ENCODE measurements around the gene INS.

The INS gene

DNA sequence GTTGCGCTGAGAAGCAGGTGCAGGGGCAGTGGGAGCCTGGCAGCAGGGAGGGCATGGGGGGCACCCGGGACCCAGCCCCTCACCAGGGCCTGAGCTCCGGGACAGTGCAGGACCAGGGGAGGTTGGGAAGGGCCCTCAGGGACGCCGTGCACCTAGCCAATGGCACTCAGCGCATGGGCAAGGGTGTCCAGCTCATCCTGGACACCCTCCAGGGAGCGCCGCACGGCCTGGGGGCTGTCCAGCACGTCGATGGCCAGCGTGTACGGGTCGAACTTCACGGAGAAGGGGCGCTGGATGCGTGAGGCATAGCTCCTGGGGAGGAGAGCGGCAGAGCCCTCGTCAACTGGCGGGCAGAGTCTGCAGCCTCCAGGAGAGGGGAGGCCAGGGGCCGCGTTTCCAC, 3.1 kb upstream of the INS start:
- DNase-seq = no peak

DNA sequence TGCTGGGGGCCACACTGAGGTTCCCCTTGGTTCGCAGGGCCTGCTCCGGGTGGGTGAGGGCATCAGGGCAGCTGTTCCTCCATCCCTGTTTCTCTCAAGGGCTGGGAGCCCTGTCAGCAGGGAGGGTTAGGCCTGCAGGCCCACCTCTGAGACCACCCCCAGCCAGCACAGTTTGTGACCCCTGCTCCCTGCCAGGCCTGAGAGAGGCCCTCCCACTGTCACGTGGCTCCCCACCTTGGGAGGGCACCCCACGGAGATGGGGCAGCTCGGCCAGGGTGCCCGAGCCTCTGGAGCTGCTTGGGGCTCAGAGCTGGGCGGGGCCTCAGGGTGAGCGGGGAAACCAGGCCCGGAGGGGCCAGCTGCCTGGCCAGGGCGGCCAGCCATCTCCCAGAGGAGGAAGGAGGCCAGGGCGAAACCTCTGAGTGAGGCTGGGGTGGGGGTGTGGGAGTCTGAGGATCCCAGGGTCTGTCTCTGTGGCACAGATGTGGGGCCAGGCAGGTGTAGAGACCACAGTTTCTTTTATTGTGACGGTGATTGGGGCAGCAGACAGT, 2.5 kb upstream of the INS start:
- DNase-seq = no peak

DNA sequence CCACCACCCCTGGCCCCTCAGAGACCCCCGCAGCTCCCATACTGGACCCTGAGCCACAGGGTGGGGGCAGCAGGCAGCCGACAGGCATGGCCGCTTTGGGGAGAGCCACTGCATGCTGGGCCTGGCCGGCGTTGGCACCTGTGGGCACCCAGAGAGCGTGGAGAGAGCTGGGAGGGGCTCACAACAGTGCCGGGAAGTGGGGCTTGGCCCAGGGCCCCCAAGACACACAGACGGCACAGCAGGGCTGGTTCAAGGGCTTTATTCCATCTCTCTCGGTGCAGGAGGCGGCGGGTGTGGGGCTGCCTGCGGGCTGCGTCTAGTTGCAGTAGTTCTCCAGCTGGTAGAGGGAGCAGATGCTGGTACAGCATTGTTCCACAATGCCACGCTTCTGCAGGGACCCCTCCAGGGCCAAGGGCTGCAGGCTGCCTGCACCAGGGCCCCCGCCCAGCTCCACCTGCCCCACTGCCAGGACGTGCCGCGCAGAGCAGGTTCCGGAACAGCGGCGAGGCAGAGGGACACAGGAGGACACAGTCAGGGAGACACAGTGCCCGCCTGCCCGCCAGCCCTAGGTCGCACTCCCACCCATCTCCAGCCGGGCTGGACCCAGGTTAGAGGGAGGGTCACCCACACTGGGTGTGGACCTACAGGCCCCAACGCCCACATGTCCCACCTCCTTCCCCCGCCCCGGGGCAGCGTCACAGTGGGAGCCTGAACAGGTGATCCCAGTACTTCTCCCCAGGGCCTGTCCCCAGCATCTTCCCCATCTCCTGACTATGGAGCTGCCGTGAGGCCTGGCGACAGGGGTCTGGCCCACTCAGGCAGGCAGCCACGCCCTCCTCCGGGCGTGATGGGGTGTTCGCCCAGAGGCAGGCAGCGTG, 1.2 kb downstream of the INS start:
- DNase-seq = no peak

GRCh38 chr11:2158966-2159365, 2.0 kb downstream of the INS start:
- no peak for DNase-seq

DNA sequence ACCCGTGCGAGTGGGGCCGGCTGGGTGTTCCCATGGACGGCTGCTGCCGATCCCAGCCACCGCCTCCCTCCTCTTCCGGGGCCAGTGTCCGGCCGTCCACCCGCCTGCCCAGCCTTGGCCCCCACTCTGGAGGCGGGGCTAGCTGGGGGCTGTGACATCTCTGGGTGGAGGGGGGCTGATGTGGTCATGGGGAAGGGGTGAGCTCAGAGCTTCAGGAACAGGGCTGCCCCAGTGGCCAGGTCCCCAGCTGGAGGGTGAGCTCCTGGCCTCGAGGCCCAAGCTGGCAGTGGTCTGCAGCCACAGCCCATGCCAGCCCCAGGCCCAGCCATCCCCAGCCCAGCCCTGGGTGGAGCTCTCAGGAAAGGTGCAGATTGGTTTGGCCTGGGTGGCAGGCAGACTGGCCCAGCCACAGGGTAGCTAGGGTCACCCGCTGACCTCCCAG, 2.7 kb downstream of the INS start:
- DNase-seq = no peak

DNA sequence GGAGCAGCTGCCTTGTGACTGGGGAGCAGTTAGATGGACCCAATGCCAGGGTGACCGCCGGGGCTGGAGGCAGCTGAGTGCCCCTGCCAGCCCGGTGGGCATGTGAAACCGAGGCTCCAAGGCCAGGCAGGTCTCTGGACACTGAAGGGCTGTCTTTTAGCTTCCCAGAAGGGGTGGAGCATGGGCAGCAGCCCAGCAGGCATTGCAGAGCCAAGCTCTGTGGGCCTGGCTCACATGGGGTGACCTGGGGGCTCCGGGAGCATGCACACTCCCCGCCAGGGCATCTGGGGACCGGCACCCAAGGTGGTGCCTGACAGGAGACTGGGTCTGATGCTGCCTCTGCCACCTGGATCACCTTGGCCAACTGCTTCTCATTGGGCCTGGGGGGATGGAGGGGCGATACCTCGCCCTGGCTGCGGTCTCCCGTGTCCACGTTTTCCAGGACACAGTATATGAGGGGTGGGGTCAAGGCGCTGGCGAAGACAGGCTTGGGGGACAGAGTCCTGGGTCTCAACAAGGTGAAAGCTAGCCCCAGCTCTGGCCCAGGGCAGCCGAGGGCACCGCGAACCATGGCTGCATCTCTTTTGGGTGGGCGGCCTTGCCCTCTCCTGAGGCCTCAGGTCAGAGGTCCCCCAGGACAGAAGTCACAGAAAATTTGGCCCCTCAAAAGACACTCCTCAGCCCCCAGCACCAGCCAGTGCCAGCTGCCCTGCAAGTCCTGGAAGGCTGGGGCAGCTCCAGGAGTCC, 3.5 kb downstream of the INS start:
- DNase-seq = no peak

DNA sequence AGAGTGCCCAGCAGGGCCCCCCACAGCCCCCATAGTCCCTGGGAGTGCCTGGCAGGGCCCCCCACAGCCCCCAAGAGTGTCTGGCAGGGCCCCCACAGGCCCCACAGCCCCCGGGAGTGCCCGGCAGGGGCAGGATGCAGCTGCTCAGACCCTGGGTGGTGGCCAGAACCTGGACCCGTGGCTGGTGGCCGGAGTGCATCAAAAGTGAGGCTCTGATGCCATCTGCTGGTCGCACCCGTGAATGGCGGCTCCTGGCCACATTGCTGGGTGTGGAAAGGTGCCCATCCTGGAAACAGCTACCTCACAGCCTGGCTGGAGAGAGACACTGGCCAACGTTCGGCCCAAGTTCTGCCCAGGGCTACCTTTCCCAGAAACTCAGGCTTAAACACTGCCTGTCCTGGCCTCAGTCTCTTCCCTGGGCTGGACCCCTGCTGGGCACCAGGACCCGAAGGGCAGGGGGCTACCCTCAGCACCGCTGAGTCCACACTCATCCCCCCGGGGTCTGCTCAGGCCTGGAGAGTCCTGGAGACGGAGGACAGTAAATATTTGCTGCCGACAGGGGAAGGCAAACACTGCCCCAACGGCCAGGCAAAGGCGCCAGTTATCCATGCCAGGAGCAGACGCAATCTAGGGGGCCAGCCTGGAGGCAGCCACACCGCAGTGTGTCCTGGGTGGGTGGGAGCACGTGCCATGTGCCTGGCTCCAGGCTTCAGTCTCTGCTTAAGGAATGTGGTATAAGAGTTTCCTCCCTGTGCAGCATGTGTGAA, 4.4 kb downstream of the INS start:
- DNase-seq = peak; percentile 72

DNA sequence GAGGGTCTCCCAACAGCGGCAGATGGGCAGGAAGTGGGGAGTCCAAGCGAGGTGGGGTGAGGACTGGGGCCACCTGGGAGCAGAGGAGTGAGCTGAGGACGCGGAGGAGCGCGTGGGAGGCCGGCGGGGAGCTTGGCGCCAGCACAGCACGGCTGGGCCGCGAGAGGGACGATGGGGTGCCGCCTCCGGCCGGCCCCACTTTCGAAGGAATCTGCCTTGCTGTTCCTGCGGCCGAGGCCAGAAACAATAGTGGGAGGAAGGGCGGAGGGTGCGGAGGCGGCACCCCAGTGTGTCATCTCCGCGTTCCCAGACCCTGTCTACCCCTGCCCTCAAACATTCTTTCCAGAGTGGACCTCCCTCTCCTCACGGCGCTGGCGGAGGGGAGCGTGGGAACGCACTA, 5.5 kb downstream of the INS start:
- no peak for DNase-seq

DNA sequence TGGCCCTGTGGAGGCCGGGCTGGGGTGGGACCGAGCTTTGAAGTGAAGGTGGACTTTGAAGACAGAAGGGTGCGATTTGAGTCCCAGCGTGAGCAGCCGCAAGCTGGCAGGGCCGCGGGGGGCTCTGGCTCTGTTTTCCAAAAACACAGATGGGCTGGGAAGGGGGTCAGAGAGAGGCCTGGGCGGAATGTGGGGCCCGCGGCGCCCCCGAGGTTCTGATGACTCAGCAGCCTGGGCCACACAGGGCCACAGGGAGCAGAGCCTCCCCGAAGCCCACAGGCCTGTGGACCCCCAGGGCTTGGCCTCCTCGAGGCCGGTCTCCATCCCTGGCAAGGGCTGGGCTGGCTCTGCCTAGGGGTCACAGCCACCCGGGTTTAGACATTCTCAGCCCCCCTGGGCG, 6.1 kb downstream of the INS start:
- no peak for DNase-seq

GRCh38 chr11:2154195-2154585, 6.8 kb downstream of the INS start:
- DNase-seq = no peak

DNA sequence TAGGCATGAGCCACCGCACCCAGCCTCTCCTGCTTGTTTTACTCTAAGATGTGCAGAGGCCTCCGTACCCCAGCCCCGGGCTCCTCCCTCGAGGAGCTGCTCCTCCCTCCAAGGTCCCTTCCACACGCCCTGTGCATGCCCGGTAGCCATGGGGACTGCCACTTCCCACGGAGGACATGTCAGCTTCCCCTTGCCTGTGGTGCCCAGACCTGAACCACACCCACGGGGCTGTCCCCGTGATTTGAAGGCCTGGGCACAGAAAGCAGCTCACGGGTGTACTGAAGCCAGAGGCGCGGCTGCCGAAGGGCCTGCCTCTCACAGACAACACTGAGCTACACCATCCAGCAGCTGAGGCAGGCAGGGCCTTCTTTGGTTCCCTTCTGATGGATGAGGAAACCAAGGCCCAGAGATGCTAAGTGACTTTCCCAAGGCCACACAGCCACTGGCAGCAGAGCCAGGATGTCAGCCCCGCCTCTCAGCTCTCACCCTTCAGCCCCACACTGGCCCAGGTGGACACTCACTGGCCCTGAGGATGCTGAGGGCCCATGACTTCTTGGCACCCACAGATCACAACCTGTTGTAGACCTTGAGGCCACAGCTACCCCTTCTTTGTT, 7.3 kb downstream of the INS start:
- no peak for DNase-seq

- peak; percentile 85 for DNase-seq
Observed at GRCh38 chr11:2151500-2152257, 9.3 kb downstream of the INS start.

DNA sequence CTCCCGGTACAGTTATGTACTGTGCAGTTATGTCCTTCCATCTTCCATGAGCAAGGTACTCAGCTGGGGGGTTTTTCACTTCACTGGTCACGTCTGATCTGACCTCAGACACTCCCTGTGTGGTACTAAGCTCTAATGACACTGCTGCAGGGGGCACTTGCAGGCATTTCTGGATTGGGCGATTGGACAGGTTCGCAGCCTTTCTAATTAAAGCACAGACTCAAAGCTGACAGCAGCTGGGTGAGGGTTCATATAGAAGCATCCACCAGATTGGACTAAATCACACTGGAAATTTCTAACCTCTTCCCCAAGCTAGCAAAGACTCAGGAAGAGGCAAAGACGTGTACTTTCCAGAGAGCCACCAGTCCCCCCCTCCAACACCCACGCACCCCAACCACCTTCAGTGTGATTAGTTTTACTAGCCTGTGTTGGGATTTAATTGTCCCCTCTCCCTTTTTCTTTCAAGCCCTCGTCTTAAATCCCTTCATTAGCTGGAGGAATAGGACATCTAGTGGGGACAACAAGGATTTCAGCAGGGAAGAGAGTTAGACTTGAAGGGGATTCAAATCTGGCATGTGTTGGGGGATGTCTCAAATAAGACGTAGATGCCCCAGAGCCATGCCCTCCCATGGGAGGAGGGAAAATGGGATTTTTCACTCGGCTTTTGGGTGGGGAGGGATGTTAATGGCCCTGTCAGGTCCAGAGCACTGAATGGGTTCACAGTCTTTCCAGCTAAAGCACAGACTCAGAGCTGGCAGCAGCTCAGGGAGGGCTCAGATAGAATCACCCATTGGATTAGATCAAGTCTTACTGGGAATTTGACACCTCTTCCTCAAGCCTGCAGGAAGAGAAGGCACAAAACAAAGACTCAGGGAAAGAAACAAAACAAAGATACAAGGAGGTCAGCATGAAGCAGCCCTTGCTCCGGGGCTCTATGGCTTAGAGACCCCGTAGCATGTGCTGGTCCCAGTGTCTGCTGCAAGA, 10.9 kb downstream of the INS start:
- DNase-seq = no peak

DNA sequence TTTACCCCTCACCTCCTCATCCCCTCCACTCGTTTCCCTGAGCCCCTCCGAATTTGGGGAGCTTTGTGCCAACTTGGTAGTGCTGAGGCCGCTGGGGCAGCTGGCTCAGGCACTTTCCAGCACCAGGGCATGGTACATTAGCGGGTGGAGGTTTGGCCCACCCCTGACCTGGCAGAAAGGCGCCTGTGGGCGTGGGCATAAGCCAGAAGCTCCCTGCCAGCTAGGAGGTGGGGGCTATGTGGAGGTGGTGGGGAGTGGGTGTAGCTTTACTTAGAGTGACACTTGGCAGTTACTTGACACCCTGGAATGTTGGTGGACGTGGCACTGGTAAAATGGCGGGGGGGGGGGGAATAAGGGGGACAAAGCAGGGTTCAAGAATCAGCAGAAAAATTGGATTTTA, 11.5 kb downstream of the INS start:
- no peak for DNase-seq

GRCh38 chr11:2148595-2148994, 12.4 kb downstream of the INS start:
- DNase-seq = no peak

DNA sequence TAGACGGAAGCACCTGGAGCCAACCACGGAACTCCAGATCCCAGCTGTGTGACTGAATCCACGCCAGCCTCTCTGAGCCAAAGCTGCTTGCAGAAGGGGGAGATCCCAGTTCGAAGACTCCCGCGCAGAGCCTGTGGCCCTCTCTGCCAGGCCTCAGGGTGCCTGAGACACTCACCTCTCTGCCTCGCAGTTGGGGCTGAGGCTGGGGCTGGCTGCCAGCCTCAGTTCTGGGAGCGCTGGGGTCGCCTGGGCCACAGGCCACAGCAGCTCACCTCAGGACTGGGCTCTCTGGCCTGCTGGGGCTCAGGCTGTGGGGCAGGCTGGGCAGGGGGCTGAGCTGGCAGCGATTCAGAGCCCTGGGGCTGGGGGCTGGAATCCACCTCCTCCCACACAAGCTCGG, 13.6 kb downstream of the INS start:
- no peak for DNase-seq

GRCh38 chr11:2146051-2146450, 15.0 kb downstream of the INS start:
- no peak for DNase-seq

GRCh38 chr11:2144544-2145248, 16.3 kb downstream of the INS start:
- no peak for DNase-seq

GRCh38 chr11:2143799-2144543, 17.0 kb downstream of the INS start:
- DNase-seq = peak; percentile 45

Measured in stimulated activated CD4-positive, alpha-beta T cell treated with anti-CD3 and anti-CD28 coated beads, Interleukin-15, amount 100 ng/mL, for 24 hours (primary cell).